ENCODE results near the gene CGNL1. TPM values are rescaled to one million over a fixed set of nuclear protein-coding genes. Genes with fewer than 3 reads are reported as not detected.

Gene CGNL1
- total RNA-seq, 2 donors from 2014 or later: 16.4 to 29.8 TPM

GRCh38 chr15:57528940-57529565 is 152.7 kb downstream of the CGNL1 start:
- peaks cover 0 to 29% of the 10 kb centered on the region in 2 donors for H3K4me1 ChIP-seq
- H3K36me3 ChIP-seq: no peaks in the 10 kb centered on the region
- no peaks in the 10 kb centered on the region for H3K27me3 ChIP-seq
- DNase-seq (ENCODE audit: low spot score): no peak
- no peak for TF ChIP-seq CTCF (IDR thresholded peaks at IDR 0.05)
- H3K27ac ChIP-seq: no peak overlapping the region
- H3K9me3 ChIP-seq: no peaks in the 10 kb centered on the region
- no peak overlapping the region for H3K4me3 ChIP-seq

- Histone ChIP-seq H3K9me3 (no peaks in the 10 kb centered on the region), H3K27me3 (no peaks in the 10 kb centered on the region), H3K4me3 (no peak overlapping the region), H3K36me3 (no peaks in the 10 kb centered on the region), H3K27ac (no peak overlapping the region), H3K4me1 (peaks cover 0 to 31% of the 10 kb centered on the region in 2 donors)
- no peak for TF ChIP-seq CTCF (IDR thresholded peaks at IDR 0.05)
- no peak for DNase-seq (ENCODE audit: low spot score)
These were observed 153.4 kb downstream of the CGNL1 start for GRCh38 chr15:57529748-57530147.

- Histone ChIP-seq H3K36me3 (no peaks in the 10 kb centered on the region), H3K4me1 (peaks cover 0 to 35% of the 10 kb centered on the region in 2 donors), H3K9me3 (no peaks in the 10 kb centered on the region), H3K27ac (no peak overlapping the region), H3K4me3 (no peak overlapping the region), H3K27me3 (no peaks in the 10 kb centered on the region)
- TF ChIP-seq CTCF (IDR thresholded peaks at IDR 0.05): no peak
- DNase-seq (ENCODE audit: low spot score): no peak
These were observed 156.6 kb downstream of the CGNL1 start for GRCh38 chr15:57532731-57533447.

- DNase-seq (ENCODE audit: low spot score): no peak
- Histone ChIP-seq H3K27ac (peak overlapping the region; percentile 8 to 32), H3K36me3 (no peaks in the 10 kb centered on the region), H3K27me3 (no peaks in the 10 kb centered on the region), H3K4me1 (peaks cover 0 to 35% of the 10 kb centered on the region in 2 donors), H3K4me3 (no peak overlapping the region), H3K9me3 (no peaks in the 10 kb centered on the region)
- no peak for TF ChIP-seq CTCF (IDR thresholded peaks at IDR 0.05)
These were observed 157.1 kb downstream of the CGNL1 start for GRCh38 chr15:57533448-57533799.

- H3K36me3 ChIP-seq: no peaks in the 10 kb centered on the region
- no peak for TF ChIP-seq CTCF (IDR thresholded peaks at IDR 0.05)
- H3K27ac ChIP-seq: peak overlapping the region; percentile 8 to 32
- no peaks in the 10 kb centered on the region for H3K9me3 ChIP-seq
- H3K4me3 ChIP-seq: no peak overlapping the region
- peaks cover 0 to 35% of the 10 kb centered on the region in 2 donors for H3K4me1 ChIP-seq
- no peak for DNase-seq (ENCODE audit: low spot score)
- no peaks in the 10 kb centered on the region for H3K27me3 ChIP-seq
These were observed 158.0 kb downstream of the CGNL1 start for GRCh38 chr15:57534281-57534680.
